Psoas muscle (tissue), 8 donors: Measurements from ENCODE around the gene PAX3. TPM values are rescaled to one million over a fixed set of nuclear protein-coding genes. Genes with fewer than 3 reads are reported as not detected.

ENCODE experiments used
- ATAC-seq, 4 donors: fragments of 200-7000 bp; cut with Tn5 transposase; one replicate each; pipeline ENCODE4 v1.9.1; 2020; ENCODE audit warnings: moderate library complexity in 3 of 4, mild to moderate bottlenecking in 2 of 4
- DNase-seq, 2 donors: peaks; one replicate each; pipeline ENCODE4 v3.0.0-alpha.2; 2020
- H3K27ac ChIP-seq: fragments of 200-600 bp; one replicate; pipeline ENCODE4 v1.8.0; 2022
- H3K27me3 ChIP-seq, 3 donors: fragments of 200-600 bp in 1 of 3; one replicate each; pipeline versions ENCODE4 v1.6.1 to v1.8.0; 2013 to 2022; ENCODE audit warnings: low read length in 2 of 3, mild to moderate bottlenecking in 2 of 3, moderate library complexity in 1 of 3; ENCODE audit not compliant: insufficient read depth in 3 of 3
- H3K36me3 ChIP-seq, 2 donors: fragments of 200-600 bp in 1 of 2; one replicate each; pipeline versions ENCODE4 v1.6.1 to v1.8.0; 2013 to 2022; ENCODE audit warnings: low read depth in 1 of 2, mild to moderate bottlenecking in 1 of 2, moderate library complexity in 1 of 2; ENCODE audit not compliant: insufficient read depth in 1 of 2
- H3K4me1 ChIP-seq: fragments of 200-600 bp; one replicate; pipeline ENCODE4 v1.8.0; 2022
- H3K4me3 ChIP-seq: fragments of 200-600 bp; one replicate; pipeline ENCODE4 v1.8.0; 2022; ENCODE audit warnings: mild to moderate bottlenecking
- H3K9me3 ChIP-seq: fragments of 200-600 bp; one replicate; pipeline ENCODE4 v1.8.0; 2022
- CTCF ChIP-seq: fragments of 200-600 bp; IDR thresholded peaks from one replicate; pipeline ENCODE4 v1.8.0; 2022; ENCODE audit warnings: antibody characterized with exemption
- whole genome bisulfite sequencing, 3 donors: extraction: QIAGEN DNeasy Blood & Tissue Kit; methylation state at CpG; one replicate each; pipeline versions ENCODE4 v1.1.6 to v1.1.7; 2013; 5-methylcytosine and 5-hydroxymethylcytosine counted together
- intact Hi-C, 2 donors: fragments of 100-400 bp; cut with DNase I; formaldehyde crosslinking; loops; one replicate each; pipeline versions ENCODE4 v1.11.0 to v1.14.2; 2022
- polyA plus RNA-seq, 3 donors: library from polyadenylated mRNA; stranded (reverse); fragments of 200-250 nt; gene quantifications; one replicate each; pipeline ENCODE4 v1.2.3, GENCODE V29; 2013
- total RNA-seq, 4 donors: library from RNA; stranded (reverse); fragmentation: NEBNext Ultra II Directional in 2 of 4; extraction: Animal tissue kit (Norgen Biotek cat#: 25700) in 2 of 4; gene quantifications; one replicate each; pipeline versions ENCODE4 v1.2.1 to v1.2.4, GENCODE V29; 2021 to 2023
- donor health status: healthy with polysubstance abuse.
- donor health status: DM: no; HTN: no; CAD: no; lungs with moderate emphysema.
- donor health status: Bipolar disorder and iron deficiency.
- donor health status: healthy.
- donor health status: DM: yes; HTN: yes; CAD: no.
- donor health status: DM: no; HTN: no; CAD: no.
- donor health status: DM: no; HTN: no; CAD: no.
- donor health status: DM: yes; HTN: yes; CAD: no.

Gene PAX3
- total and polyA plus RNA-seq, 7 donors = 0.26 to 20.5 (median 6.9) TPM

GRCh38 chr2:222307978-222308730, 9.4 kb upstream of the PAX3 start:
- WGBS, 3 donors = 50 to 70% (median 61%) methylated on average over 11 of the region's 11 CpGs

GRCh38 chr2:222307143-222307756, 8.5 kb upstream of the PAX3 start:
- ATAC-seq = no peak
- TF ChIP-seq CTCF = no peak
- DNase-seq = no peak
- WGBS, 3 donors = 26 to 50% (median 40%) methylated on average over 34 of the region's 34 CpGs
- intact Hi-C loops = no loop called here
- Histone ChIP-seq H3K27ac (no peak overlapping the region), H3K4me3 (no peak overlapping the region), H3K36me3 (no peaks in the 10 kb centered on the region), H3K9me3 (no peaks in the 10 kb centered on the region), H3K4me1 (peaks cover 7% of the 10 kb centered on the region), H3K27me3 (peaks cover 0 to 94% (median 35%) of the 10 kb centered on the region in 3 donors)

More at GRCh38 chr2:222307978-222308730, 9.4 kb upstream of the PAX3 start:
- ATAC-seq (no peak), DNase-seq (no peak)
- intact Hi-C loops = no loop called here
- no peak overlapping the region for H3K27ac ChIP-seq
- H3K36me3 ChIP-seq = no peaks in the 10 kb centered on the region
- H3K4me3 ChIP-seq = no peak overlapping the region
- TF ChIP-seq CTCF = no peak
- H3K27me3 ChIP-seq = peaks cover 0 to 94% (median 39%) of the 10 kb centered on the region in 3 donors
- peaks cover 7% of the 10 kb centered on the region for H3K4me1 ChIP-seq
- H3K9me3 ChIP-seq = no peaks in the 10 kb centered on the region

GRCh38 chr2:222306393-222307142, 7.8 kb upstream of the PAX3 start:
- WGBS, 3 donors = 23 to 39% (median 28%) methylated on average over 27 of the region's 27 CpGs
- intact Hi-C loops = no loop called here
- H3K4me1 ChIP-seq = peaks cover 7% of the 10 kb centered on the region

More at GRCh38 chr2:222306393-222307142, 7.8 kb upstream of the PAX3 start:
- Histone ChIP-seq H3K36me3 (no peaks in the 10 kb centered on the region), H3K4me3 (peak overlapping the region; percentile 81), H3K9me3 (no peaks in the 10 kb centered on the region), H3K27ac (peak overlapping the region; percentile 76), H3K27me3 (peaks cover 0 to 90% (median 29%) of the 10 kb centered on the region in 3 donors)
- no peak for ATAC-seq
- no peak for DNase-seq
- no peak for TF ChIP-seq CTCF
